NCI-H226 (cell line): Measurements from ENCODE around the gene ASCC1.

Source experiments
- DNase-seq: peaks from one replicate; pipeline ENCODE4 v3.0.0-alpha.2; 2015

Gene ASCC1

GRCh38 chr10:72062832-72063702, 153.0 kb downstream of the ASCC1 start:
- no peak for DNase-seq

- no peak for DNase-seq
These were observed 153.7 kb downstream of the ASCC1 start for GRCh38 chr10:72062382-72062781.

DNA sequence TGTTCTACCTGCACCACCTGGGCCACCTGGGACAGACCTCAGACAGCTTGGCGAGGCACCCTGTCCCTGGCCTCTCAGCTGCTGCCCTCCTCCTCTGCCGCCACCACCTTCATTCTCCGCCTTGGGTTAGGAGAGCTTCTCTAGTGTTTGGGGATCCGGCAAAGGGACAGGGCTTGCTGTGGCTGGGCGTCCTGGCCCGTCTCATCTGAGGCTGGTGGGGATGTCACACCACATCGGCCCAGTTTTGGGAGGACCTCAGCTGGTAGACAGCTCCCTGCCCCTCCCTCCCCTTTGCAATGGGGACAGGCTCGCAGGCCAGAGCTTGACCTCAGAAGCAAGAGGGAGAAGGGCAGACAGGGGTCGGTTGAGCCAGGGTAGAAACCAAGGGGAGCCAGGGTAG, 154.1 kb downstream of the ASCC1 start:
- DNase-seq = no peak

DNA sequence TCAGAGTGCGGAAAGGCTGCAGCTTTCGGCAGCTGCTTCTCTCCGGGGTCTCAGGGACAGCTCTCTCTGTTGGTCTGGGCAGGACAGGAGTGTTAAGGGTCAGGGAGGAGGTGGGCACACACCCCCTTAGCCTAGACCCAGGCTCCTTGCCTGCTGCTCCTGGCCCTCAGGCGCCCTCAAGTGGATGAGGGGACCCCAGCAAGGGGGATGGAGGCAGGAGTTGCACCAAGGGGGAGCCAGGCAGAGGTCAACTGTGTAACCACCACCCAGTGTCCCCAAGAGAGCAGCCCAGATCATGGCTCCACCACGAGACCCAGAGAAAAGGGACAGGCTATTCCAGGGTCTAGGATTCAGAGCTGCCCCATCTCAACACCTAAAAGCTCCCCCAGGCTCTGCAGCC, 154.6 kb downstream of the ASCC1 start:
- DNase-seq = no peak

DNA sequence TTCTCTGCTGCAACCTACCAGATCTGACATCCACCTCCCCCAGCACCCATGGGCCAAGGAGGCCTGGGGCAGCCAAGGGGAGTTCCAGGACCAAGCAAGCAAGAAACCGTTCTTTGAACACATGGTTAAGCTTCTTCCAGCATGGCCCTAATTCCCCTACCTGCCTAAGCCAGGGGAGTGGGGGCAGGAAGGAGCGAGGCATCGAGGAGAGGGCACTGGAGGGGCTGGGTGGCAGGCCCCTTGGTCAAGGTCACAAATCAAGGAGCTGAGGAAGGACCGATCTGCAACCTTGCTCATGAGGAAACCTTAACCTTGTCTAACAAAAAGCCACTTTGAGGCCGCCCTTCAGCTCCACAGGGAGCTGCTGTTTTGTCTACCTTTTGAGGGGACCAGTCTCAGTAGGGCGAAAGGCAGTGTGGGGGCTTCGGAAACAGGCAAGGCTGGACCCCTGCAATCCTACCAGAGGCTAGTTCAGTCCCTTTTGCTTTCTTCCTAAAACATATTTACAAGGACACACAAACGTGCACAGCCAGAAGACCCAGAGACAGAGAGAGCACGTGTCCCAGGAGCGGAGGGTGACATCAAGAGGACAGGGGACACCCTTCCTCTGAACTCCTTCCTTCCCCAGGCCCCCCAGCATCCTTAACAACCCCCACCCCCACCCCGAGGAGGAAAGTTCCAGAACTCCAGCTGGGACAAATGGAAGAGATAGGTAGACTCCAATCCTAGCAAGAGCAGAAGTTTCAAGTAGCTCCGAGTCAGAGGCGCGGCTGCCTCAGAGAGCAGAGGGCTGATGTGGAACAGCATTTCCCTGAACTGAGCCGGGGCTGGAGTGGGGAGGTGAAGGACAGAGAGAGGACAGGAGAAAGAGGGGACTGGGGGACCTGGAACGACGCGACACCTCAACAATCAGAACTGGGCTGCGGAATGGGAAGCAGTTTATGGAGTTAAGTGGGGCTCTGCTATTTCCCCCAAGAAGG, 155.9 kb downstream of the ASCC1 start:
- DNase-seq = no peak

- DNase-seq = no peak
These were observed 156.9 kb downstream of the ASCC1 start for GRCh38 chr10:72058989-72059842.

DNA sequence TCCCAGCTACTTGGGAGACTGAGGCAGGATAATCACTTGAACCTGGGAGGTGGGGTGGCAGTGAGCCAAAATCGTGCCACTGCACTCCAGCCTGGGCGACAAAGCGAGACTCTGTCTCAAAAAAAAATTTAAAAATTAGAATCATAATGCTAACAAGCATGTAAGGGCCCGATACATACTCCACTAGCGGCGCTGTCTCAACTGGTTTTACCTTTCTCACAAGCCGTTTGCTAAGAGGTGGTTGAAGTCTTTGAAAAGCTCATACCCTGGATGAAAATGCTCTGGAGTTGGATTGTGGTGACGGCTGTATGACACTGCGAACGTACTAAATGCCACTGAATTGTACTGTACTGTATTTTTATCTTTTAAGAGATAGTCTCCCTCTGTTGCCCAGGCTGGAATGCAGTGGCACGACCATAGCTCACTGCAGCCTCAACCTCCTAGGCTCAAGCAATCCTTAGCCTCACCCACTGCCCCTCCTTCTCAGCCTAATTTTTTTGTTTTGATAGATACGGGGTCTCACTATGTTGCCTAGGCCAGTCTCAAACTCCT, 157.7 kb downstream of the ASCC1 start:
- no peak for DNase-seq

DNA sequence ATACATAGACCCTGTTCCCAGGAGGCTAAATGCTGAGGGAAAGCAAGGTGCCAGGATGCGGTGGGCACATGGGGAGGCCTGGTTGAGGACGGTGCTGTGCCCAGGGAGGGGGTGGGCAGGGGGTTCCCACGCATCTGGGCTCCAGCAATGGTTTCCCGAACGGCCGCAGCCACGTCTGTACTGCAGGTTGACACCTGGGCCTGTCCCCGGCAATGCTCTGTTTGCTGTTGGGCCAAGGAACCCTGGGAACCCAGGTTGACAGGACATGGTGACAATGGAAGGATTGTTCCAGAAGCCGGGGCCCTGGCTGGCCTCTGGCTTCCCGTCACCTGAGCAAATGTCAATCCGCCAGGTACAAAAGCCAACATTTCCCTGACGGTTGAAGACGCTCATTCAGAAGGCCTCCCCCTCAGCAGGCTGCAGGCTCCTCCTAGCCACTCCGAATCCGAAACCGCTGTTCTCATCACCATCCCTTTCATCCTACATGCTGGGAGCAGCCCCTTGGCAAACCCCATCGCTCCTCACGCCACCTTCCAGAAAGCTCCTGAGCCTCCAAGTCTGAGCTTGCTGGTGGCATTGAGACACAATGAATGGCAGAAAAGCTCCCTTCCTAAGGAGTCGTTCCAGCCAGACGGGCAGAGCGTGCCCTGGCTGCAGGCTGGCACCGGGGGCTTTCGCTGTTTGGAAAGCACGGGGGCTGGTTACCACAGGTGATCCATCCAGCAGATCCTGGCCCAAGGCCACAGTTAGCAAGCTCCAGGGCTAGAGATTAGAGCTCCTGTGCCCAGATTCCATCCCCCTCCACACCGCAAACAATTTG, 158.9 kb downstream of the ASCC1 start:
- no peak for DNase-seq

GRCh38 chr10:72056113-72056512, 160.0 kb downstream of the ASCC1 start:
- peak; percentile 43 for DNase-seq

DNA sequence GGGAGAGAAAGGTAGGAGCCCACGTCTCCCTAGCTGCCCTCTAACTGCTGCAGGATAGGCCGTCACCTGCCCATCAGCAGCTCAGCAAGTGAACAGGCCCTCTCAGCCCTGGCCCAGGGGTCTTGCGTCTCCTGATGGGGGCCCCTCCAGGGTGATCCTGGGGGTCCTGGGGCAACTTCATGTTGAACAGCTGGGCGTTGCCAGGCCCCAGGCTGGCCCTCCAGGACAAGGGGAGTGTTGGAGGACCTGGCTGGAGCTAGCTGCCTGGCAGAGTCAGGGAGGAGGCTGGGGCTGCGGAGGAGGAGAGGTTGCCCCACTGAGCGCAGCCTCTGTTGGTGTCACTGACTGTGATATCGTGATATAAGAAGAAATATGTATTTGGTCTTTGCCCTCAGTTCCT, 162.4 kb downstream of the ASCC1 start:
- no peak for DNase-seq

DNA sequence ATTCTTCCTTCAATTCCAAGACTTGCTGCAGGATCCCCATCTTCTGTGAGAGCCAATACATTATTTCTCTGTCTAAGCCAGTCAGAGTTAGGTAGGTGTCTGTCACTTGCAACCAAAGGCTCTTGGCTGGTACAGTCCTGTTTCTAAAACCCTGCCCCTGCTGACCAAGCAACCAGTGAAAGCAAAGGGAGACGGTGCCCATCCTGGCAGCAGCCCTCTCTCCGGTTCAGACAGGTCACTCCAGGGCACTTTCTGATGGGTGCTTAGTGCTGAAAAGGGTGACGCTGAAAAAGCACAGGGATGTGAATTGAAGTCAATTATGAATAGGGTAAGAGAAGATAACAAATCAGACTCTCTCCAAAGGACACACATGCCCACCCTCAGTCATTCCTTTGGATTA, 165.2 kb downstream of the ASCC1 start:
- DNase-seq = no peak

DNA sequence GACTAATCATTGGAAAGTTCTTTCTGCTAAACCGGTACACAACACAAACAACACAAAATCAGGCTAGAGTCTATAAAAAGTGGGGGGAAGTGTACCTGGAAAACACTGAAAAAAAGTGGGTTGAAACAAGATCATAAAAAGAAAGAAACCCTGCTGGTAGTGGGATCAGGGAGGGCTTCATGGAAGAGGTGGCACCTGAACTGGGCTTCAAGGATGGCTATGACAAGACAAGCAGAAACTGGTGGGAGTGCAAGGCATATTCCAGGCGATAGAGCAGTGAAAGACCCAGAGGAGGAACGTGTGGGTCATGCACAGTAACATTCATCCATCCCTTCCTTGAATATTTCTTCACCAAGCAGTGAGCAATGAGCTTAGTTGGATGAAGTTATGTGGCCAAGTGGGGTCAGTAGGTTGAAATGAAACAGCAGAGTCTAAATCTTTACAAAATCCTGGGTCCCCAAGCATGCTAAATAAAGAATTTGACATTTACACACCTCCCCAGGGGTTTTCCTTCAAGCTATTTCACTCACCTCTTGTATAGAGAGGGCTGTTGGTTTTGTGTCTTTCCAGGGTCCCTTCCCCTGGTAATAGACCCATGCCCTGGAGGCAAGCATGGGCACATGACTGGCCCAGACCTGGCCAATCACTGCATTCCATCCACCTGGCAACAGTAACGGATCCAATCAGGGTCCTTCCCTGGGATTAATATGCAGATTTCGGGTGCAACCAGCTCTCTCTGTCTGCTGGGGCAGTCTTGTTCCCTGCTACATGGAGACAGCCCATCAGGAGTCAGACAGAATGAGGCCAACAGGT, 165.9 kb downstream of the ASCC1 start:
- DNase-seq = no peak

DNA sequence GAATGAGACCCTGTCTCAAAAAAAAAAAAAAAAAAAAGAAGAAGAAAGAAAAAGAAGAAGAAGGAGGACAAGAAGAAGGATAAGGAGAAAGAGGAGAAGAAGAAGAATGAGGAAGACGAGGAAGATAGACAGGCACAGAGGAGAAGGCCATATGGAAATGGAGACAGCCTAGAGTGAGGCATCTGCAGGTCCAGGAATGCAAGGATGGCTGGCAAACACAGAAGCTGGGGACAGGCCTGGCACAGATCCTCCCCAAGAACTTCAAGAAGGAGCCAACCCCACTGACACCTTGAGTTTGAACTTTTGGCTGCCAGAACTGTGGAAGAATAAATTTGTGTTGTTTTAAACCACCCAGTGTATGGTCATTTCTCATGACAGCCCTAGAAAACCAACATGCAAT, 166.6 kb downstream of the ASCC1 start:
- DNase-seq = no peak

DNA sequence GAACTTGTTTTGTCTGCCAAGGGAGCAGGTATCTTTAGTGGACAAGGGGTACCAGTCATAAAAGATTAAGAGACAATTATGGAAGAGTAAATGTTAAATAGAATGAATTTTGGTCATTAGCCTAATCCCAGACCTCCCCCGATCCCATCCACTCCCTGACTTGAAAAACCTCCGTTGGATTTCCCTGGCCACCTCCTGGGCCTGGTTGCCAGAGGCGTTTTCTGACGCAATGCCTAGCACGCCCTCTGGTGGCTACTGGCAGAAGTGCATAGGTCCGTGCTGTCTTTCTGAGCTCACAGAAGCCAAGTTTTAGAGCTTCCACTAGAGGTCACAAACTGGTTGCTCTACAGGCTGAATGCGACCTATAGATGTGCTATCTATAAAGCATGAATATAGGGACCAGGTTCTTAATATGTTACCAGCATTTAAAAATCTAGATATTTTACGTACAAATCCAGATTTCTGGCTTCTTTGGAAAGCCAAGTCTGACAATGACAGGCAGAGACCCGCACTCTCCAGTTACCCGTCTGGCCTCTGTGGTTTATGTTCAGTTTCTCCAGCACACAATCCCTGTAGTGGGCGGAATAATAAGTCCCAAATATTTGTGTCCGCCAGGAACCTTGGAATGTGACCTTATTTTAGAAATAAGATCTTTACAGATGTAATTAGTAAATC, 167.5 kb downstream of the ASCC1 start:
- DNase-seq = peak; percentile 76
